Stimulated activated CD8-positive, alpha-beta memory T cell treated with anti-CD3 and anti-CD28 coated beads, Interleukin-2, amount 100 ng/mL, for 1 hour (primary cell): ENCODE results near the gene ZNF438.

Source experiments
- DNase-seq, 2 donors: peaks; one replicate each; pipeline ENCODE4 v3.0.0-alpha.2; 2020; ENCODE audit warnings: low read depth in 2 of 2

Gene ZNF438

DNA sequence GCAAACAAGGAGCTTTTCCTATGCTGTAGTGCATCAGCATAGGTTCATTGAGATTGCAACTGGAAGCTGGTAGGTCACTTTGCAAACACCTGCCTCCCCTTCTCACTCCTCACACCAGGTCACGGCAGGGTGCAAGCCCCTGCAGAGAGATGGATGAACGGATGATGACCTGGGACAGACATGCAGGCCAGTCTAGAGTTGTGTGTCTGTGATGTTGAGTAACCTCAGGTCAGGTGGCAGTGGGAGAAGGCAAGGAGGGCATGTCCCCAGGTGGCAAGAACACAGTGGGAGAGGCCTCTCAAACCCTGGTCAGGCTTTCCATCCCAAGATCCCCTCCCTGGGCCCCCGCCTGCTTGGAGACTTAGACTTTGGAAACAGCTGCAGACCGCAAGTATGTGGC, 205.0 kb downstream of the ZNF438 start:
- DNase-seq: no peak

DNA sequence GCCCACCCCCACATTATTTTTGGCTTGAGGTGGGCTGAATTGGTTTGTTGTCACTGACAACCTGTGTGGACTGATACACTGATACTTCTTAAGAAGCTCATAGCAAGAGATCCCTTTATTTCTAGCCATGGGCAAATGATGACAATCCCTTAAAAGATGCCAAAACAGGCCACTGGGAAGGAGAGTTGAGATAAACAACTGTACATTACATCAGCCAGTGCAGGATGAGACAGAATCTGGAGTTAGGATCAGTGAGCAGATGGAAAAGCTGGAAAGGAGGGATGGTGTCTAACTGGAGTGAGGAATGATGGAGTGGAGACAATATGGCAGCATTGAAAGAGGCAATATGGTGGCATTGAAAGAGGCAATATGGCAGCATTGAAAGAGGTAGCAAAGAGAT, 206.2 kb downstream of the ZNF438 start:
- DNase-seq: no peak

DNA sequence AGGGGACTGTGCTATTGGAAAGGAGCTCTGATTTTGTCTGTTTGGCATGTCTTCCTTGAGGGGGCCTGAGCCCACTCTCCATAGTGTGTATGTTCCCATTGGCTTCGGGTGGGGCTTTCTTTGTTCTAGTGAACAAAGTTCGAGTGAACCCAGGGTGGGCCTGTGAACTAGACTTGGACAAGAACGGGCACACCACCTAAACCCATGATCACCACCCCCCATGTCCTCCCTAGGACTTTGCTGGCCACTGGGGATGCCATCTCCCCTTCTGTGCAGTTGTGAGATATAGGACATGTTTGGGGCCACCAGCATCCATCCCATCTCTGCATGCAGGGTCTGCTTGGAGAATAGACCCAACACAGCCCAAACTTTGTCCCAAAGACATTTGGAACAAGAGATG, 206.6 kb downstream of the ZNF438 start:
- no peak for DNase-seq

DNA sequence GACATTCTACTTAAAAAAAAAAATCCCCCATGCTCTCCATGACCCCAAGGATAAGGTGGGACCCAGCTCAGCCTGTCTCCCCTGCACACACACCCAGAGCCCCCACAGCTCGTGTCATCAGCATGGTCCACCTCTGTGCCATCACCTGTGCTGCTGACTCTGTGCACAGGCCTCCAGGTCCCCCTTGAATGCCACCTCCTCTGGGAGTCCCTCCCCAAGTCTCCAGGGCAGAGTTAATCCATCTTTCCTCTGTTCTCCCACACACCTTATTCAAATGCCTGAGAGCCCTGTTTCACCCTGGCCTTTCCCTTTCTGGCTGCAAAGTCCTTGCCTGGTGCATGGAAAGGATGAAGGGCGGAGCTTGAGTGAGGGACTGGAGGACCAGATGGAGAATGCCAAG, 208.0 kb downstream of the ZNF438 start:
- no peak for DNase-seq

- DNase-seq: no peak
Observed at GRCh38 chr10:30822693-30823465, 208.8 kb downstream of the ZNF438 start.

GRCh38 chr10:30821994-30822692, 209.5 kb downstream of the ZNF438 start:
- no peak for DNase-seq

DNA sequence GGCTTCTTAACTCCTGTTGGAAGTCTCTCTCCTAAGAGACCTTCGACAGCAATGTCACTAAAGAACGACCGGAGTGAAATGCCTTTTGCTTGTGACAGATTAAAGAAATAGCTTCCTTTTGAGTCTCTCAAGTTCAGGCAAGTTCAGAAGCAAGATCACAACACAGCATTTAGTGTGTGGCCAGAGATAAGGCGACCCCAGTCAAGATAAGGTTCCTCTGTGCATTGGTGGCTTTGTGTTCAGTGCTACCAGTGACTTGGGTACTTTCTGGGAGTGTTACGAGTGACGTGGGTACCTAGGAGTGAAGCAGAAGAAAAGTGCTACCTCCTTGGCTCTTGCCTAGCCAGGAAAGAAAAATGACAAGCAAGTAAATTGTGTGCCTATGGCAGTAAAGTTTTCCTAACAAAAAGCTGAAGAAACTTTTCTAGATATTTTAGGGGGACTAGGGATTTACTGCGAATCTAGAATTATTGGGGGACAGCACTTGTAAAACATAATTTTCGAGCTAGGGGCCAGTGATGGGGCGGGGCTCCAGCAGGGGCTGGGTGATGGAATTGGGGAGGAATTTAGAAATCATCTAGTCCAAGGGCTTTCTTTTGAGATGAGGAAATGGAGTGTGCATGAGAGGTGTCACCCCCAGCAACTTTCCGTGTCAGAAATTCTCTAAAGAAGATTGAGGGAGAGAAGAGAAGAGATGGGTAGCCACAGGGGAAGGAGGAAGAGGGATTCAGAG, 210.2 kb downstream of the ZNF438 start:
- no peak for DNase-seq

DNA sequence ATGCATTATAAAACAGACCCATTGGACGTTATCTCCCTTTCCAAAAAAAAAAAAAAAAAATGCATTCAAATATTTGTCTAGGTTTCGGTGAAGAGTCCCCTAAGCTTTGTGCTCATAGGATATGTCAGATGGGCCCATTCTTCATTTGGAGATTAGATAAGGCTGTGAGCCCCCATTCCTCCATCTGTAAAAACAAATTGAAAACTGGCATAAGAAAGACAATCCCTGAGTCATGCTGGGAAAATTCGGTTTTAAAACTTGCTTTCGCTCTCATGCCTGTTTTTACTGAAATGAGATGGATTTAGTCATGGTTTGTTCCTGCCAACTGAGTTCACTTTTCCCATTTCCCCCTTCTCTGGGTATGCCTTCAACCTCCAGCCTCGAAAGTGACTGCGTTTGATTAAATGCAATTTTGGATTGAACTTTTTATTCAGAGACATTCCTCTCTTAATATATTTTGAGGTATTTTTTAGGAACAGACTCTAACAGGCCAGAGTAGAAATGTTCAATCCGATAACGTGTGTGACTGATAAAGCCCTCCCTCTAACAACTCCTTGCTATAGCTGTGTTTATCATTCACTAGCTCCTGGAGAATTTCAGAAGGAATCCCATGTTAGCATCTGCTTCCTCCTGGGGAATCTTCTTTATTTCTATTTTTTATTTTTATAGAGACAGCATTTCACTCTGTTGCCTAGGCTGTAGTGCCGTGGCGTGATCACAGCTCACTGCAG, 211.2 kb downstream of the ZNF438 start:
- no peak for DNase-seq

GRCh38 chr10:30819341-30820181, 212.1 kb downstream of the ZNF438 start:
- DNase-seq: no peak

DNA sequence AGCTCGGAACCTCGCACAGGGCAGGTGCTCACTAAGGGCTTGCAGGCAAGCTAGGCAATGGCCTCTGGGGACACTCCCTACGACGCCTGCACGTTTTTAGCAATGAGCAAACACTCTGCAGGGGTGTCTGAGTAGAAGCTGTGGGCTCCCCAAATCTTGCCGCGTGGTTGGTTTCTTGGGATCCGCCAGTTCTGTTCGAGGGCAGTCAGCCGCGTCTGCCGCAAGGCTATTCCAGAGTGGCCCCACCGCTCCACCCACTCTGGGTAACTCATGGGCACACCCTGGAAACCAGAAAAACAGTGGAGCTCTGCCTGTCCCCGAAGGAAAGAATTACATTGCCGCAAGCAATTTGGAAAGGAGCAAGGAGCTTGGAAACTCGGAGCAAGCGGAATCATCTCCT, 212.8 kb downstream of the ZNF438 start:
- no peak for DNase-seq

DNA sequence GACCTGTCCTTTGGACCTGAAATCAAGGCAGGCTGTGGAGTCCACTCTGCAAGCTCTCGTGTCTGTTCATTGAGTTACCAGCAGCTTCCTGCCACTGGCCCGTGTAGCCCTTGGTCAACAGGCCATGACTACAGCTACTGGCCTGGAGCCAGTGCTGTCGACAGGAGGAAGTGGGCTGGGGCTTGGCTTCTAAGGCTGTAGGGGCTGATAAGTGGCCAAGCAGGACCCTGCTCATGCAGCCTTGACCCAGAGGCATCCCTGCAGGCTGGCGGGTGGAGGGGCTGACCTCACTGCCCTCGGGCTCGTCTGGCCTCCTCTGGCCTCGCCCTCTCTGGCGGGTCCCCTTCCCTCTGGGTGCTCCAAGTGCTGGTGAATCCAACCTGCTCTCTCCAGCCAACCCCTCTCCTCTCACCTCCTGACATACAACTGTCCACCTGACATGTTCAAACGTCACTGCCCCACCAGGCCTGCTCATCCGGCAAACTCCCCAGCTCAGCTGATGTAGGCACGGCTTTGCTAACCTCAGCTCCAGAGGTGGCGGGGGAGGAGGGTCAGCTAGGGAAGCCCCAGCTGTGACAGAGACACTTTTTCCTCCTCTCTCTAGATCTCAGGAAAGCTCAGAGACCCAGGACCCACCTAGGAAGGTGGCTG, 213.5 kb downstream of the ZNF438 start:
- no peak for DNase-seq

DNA sequence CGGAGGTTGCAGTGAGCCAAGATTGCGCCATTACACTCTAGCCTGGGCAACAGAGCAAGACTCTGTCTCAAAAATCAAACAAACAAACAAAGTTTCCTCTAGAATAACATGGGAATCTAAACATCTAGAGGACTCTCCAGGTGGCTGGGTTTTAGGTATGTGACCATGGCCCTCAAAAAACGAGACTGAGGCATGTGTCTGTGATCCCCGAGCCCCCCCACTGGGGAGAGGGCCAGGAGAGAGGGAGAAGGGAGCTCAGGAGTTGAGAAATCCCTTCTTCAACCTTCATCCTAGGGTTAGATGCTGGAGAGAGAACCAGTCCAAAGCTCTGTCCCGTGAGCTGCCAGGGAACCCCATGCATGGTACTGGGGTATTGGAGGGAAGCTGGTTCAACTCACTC, 214.1 kb downstream of the ZNF438 start:
- no peak for DNase-seq

GRCh38 chr10:30816820-30817171, 214.9 kb downstream of the ZNF438 start:
- DNase-seq: no peak

- DNase-seq: no peak
Observed at GRCh38 chr10:30816159-30816819, 215.4 kb downstream of the ZNF438 start.

GRCh38 chr10:30813872-30814481, 217.7 kb downstream of the ZNF438 start:
- DNase-seq: no peak

DNA sequence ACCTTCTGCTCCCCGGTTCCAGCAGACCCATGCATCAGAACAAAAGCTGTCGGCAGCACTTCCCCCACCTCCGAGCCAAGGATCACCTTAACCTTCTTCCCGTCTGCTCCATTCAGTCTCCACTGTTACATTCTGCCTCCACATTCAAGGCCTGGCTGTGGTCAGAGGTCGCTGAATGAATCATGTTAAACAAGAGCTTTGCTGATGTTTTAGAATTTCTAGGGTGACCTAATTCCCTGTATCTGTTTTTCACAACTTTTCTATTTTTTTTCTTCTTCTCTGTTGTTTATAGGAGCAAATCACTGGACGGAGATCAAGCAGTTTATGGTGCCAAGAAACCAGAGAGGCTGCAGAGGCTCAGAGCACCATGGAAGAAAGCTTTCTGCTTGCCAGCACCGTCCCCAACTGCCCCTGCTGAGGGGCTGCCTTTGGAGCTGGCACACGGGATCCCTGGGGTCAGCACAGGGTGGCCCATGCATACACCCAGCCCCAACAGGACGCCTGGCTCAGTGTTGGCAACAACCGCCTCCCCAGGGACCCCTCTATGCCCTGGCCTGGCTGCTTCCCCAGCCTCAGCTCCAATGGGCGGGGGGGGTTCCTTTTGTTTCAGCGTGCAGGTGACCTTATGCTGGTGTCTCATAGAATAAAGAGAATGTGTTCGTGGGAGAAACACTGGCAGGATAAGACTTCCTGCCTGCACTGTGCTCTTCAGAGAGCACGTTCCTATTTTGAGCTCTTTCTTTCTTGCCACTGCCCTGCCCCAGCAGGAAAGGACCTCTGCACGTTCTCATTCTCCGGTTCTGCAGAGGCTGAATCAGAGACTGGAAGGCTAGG, 219.4 kb downstream of the ZNF438 start:
- no peak for DNase-seq

- DNase-seq: no peak
Observed at GRCh38 chr10:30811276-30812017, 220.2 kb downstream of the ZNF438 start.

DNA sequence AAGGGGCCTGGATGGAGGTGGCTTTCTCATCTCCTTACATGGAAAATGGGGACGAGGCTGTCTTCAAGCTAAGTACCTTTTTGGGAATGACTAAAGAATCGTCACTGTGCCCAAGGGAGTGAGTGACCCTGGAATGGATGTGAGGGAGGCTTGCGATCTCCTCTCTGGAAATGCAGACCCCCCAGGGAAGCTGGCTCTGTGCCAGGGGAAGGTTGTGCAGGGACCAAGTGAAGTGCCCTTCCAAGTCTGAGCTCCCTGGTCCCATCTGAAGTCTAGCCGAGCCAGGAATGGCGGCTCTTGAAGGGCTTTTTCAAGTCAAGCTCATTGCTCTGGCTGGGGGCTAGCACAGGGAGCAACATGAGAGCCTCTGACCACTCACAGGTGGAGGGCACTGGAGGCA, 221.2 kb downstream of the ZNF438 start:
- DNase-seq: no peak
